ENCODE data around the gene SSTR5.

- TF ChIP-seq POLR2A (IDR thresholded peaks at IDR 0.05; ENCODE audit: low read length) = no peak
- TF ChIP-seq GATA1 (IDR thresholded peaks at IDR 0.05; ENCODE audit: low read depth, low read length) = no peak
Observed at GRCh38 chr16:1042049-1042744, 30.4 kb upstream of the SSTR5 start.

Data from erythroblast (primary cell).